ENCODE measurements around the gene PUSL1. TPM values are rescaled to one million over a fixed set of nuclear protein-coding genes. Genes with fewer than 3 reads are reported as not detected.

The PUSL1 gene
- total and polyA plus RNA-seq, 2 of the 13 experiments (the other 11 are each of a cell fraction or from before 2014, with no cell fraction given) = 8.3 to 22.2 TPM

DNA sequence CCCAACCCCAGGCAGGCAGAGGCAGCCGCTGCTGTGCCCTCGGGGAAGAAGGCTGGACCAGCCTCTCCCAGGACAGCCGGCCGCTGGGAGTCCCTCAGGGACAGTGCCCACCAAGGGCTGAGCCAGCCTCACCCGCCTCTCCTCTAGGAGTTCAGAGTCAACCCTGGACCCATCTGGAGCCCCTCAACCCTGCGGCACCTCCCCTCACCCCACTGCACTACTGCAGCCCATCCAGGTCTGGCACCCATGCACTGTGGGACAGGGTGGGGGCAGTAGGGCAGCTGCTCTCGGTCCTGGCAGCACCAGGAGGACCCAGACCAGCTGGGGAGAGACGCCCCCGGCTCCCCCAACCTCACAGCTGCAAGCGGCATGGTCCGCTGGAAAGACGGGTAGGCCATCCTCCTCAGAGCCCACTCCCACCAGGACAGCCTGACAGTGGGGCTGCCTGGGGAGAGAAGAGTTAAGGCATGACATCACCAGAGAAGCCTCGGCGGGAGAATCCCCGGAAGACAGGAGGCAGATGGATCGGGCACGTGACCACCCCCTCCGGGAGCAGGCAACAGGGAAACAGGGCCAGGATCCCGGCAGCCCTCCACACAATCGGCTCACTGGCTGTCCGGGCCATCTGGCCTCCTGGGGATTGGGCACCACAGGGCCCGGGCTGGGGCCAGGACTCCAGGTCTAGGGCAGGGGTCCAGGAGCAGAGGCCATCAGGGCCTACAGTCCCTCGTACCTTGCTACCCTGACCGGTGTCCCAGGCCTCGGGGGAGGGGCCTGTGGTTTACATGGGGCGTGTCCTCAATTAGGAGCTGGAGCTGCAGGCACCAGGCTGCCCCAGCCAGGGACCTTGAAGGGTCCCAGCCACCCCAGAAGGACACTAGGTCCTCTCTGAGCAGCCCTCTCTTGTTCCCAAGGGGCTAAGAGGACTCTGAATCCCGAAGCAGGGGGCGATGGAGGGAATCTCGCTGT, 3.8 kb upstream of the PUSL1 start (continued):
- no peak for TF ChIP-seq KAT8 (CRISPR knock-in tag; IDR thresholded peaks at IDR 0.05)
- TF ChIP-seq ZNF674 (CRISPR knock-in tag; IDR thresholded peaks at IDR 0.05; ENCODE audit: low read depth) = no peak
- no peak for TF ChIP-seq KDM5A (IDR thresholded peaks at IDR 0.05; ENCODE audit: borderline replicate concordance, low read length)
- TF ChIP-seq RFX5 (IDR thresholded peaks at IDR 0.05; ENCODE audit: low read depth, low read length) = no peak
- no peak for TF ChIP-seq CEBPG (CRISPR knock-in tag; IDR thresholded peaks at IDR 0.05)
- TF ChIP-seq NKX3-1 (CRISPR knock-in tag; IDR thresholded peaks at IDR 0.05) = no peak
- no peak for TF ChIP-seq SIX1 (CRISPR knock-in tag; IDR thresholded peaks at IDR 0.05; ENCODE audit: borderline replicate concordance)
- TF ChIP-seq, protein P1, sequence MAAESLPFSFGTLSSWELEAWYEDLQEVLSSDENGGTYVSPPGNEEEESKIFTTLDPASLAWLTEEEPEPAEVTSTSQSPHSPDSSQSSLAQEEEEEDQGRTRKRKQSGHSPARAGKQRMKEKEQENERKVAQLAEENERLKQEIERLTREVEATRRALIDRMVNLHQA (CRISPR knock-in tag; IDR thresholded peaks at IDR 0.05) = no peak
- TF ChIP-seq ZNF180 (CRISPR knock-in tag; IDR thresholded peaks at IDR 0.05; ENCODE audit: borderline replicate concordance, low read depth) = no peak
- no peak for TF ChIP-seq POLR2AphosphoS2 (IDR thresholded peaks at IDR 0.05; ENCODE audit: low read depth, low read length)
- TF ChIP-seq SUZ12 (IDR thresholded peaks at IDR 0.05; ENCODE audit: low read depth, low read length) = no peak
- TF ChIP-seq, protein P2, sequence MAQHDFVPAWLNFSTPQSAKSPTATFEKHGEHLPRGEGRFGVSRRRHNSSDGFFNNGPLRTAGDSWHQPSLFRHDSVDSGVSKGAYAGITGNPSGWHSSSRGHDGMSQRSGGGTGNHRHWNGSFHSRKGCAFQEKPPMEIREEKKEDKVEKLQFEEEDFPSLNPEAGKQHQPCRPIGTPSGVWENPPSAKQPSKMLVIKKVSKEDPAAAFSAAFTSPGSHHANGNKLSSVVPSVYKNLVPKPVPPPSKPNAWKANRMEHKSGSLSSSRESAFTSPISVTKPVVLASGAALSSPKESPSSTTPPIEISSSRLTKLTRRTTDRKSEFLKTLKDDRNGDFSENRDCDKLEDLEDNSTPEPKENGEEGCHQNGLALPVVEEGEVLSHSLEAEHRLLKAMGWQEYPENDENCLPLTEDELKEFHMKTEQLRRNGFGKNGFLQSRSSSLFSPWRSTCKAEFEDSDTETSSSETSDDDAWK (CRISPR knock-in tag; IDR thresholded peaks at IDR 0.05) = no peak
- TF ChIP-seq, protein P3, sequence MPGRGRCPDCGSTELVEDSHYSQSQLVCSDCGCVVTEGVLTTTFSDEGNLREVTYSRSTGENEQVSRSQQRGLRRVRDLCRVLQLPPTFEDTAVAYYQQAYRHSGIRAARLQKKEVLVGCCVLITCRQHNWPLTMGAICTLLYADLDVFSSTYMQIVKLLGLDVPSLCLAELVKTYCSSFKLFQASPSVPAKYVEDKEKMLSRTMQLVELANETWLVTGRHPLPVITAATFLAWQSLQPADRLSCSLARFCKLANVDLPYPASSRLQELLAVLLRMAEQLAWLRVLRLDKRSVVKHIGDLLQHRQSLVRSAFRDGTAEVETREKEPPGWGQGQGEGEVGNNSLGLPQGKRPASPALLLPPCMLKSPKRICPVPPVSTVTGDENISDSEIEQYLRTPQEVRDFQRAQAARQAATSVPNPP (CRISPR knock-in tag; IDR thresholded peaks at IDR 0.05) = peak; percentile 36; the same call in 1 of the 2 replicates
- no peak for TF ChIP-seq ZNF207 (IDR thresholded peaks at IDR 0.05; ENCODE audit: borderline replicate concordance)
- TF ChIP-seq ATAD3A (CRISPR knock-in tag; IDR thresholded peaks at IDR 0.05) = no peak
- no peak for TF ChIP-seq ZKSCAN8 (CRISPR knock-in tag; IDR thresholded peaks at IDR 0.05; ENCODE audit: borderline replicate concordance)
- peak; percentile 70; the same call in 1 of the 2 replicates for TF ChIP-seq ARID2 (CRISPR knock-in tag; IDR thresholded peaks at IDR 0.05; ENCODE audit: borderline replicate concordance)
- TF ChIP-seq IKZF1 (IDR thresholded peaks at IDR 0.05) = no peak
- no peak for TF ChIP-seq KMT2B (CRISPR knock-in tag; IDR thresholded peaks at IDR 0.05)
- TF ChIP-seq BORCS8-MEF2B (CRISPR knock-in tag; IDR thresholded peaks at IDR 0.05) = no peak; the same call in 1 of the 2 replicates
- 0 out of 2 replicates have a peak, but pooled peaks have one; percentile 37 for TF ChIP-seq ZBTB3 (CRISPR knock-in tag; IDR thresholded peaks at IDR 0.05; ENCODE audit: borderline replicate concordance, low read depth)
- no peak for TF ChIP-seq SRSF9 (IDR thresholded peaks at IDR 0.05; ENCODE audit: borderline replicate concordance, insufficient read depth, low read depth, low read length, poor library complexity, severe bottlenecking)
- TF ChIP-seq, protein P4, sequence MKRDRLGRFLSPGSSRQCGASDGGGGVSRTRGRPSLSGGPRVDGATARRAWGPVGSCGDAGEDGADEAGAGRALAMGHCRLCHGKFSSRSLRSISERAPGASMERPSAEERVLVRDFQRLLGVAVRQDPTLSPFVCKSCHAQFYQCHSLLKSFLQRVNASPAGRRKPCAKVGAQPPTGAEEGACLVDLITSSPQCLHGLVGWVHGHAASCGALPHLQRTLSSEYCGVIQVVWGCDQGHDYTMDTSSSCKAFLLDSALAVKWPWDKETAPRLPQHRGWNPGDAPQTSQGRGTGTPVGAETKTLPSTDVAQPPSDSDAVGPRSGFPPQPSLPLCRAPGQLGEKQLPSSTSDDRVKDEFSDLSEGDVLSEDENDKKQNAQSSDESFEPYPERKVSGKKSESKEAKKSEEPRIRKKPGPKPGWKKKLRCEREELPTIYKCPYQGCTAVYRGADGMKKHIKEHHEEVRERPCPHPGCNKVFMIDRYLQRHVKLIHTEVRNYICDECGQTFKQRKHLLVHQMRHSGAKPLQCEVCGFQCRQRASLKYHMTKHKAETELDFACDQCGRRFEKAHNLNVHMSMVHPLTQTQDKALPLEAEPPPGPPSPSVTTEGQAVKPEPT (CRISPR knock-in tag; IDR thresholded peaks at IDR 0.05; ENCODE audit: low read depth) = peak; percentile 43; the same call in 1 of the 2 replicates
- peak; percentile 89 for TF ChIP-seq BHLHE40 (IDR thresholded peaks at IDR 0.05; ENCODE audit: low read length)
- peak; percentile 73 for TF ChIP-seq ELF1 (CRISPR knock-in tag; IDR thresholded peaks at IDR 0.05)

Measured in HepG2 (cell line).